GM11168 (cell line): ENCODE data around the gene ICAM3.
"Not testable (repeated sequence)": the region's sequence is repeated elsewhere in the genome, so short reads cannot be mapped to it uniquely, and the experiment has no call there.

Experiments used
- in situ Hi-C: fragments of 300-500 bp; cut with MboI; formaldehyde crosslinking; loops from one replicate; pipeline ENCODE4 v1.12.0; 2022; ENCODE audit warnings: low sequenced_read_pairs; ENCODE audit not compliant: unreplicated experiment

Gene ICAM3

DNA sequence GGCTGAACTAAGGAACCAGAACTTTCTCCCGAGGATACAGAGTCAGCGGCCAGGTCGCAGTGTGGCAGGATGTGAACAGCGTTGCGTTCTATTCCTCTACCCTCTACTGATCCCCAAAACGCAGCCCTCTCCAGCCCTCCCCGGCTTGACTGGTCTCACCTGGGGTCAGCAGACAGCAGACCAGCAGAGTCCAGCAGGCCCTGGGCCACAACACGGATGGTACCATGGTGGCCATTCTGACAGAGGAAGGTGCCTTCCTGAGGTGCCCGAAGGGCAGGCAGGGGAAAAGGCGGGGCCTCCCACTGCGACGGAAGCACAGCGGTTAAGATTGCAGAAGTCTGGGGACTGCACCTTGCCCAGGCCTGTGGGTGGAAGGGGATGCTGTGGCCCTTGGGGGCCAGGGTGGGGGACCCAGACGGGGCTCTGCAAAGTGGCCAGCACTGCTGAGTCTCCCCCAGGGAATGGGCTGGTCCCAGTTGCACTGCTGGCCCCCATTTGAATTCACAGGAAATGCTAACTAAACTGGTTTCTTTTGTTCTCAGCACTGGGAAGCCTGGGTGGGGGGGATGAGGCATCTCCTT is at the start of gene ICAM3:
Gene ICAM3, minus strand, starts transcription at position 245 of the 581 bp plus-strand sequence. Its CDS starts 10 bp downstream, at position 235.
- in situ Hi-C loops = no loop called here

- in situ Hi-C loops = loop anchor here (5.0 to 25.0 kb wide), 2 partner anchors 117 to 452 kb away; partner anchors contain the start of genes ICAM1 and OLFM2
Observed at GRCh38 chr19:10388957-10389356, 49.5 kb upstream of the ICAM3 start.

- in situ Hi-C loops = loop anchor here (25.0 kb wide), 1 partner anchor 447 kb away; the partner anchor contains the start of gene OLFM2
Observed at GRCh38 chr19:10384580-10384979, 45.2 kb upstream of the ICAM3 start.

DNA sequence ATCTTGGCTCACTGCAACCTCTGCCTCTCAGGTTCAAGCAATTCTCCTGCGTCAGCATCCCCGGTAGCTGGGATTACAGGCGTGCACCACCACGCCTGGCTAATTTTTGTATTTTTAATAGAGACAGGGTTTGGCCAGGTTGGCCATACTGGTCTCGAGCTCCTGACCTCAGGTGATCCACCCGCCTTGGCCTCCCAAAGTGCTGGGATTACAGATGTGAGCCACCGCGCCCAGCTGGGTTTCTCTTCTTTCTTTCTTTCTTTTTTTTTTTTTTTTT is 43.7 kb upstream of the ICAM3 start:
- in situ Hi-C loops = loop anchor here (25.0 kb wide), 1 partner anchor 446 kb away; the partner anchor contains the start of gene OLFM2

GRCh38 chr19:10380313-10381102 is 41.1 kb upstream of the ICAM3 start, which contains the start of gene TYK2:
Gene TYK2, minus strand, starts transcription at chr19:10380572. Its CDS starts 2,166 bp downstream, at chr19:10378406.
- in situ Hi-C loops = loop anchor here (25.0 kb wide), 1 partner anchor 443 kb away; the partner anchor contains the start of gene OLFM2

DNA sequence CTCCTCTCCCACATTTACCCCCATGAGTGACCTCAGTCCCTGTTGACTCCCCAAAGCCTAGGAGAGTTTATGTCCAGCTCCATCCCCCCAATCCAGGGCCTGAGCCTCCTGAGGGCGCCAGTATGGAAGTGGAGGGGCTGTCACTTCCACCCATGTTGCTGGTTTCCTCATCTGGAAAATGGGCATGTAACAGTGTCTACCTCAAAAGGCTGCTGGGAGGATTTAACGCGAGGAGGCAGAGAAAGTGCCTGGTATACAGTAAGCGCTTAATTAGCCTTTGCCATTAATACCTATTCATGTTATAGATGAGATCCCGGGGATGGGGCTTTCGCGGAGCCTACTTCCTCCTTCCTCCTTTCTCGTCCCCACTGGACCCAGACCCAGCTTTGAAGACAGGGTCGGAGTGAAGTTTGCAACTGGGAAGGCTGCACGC is 40.5 kb upstream of the ICAM3 start:
- in situ Hi-C loops = loop anchor here (25.0 kb wide), 1 partner anchor 443 kb away; the partner anchor contains the start of gene OLFM2

DNA sequence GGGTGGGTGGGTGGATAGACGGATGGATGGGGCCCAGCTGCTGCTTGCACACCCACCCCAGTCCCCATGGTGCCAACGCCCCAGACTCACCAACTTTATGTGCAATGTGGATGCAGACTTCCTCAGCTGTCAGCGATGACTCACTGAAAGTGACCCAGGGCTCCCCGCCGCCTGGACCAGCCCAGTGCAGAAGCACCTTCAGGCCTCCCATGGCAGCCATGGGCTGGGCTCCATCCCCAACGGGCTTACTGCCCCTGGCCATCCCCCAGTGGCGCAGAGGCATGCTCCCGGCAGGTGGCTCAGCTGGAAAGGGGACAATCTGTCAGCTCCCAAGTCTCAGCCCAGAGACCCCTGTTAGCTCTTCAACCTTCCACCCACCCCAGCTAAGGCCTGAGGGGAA is 38.7 kb upstream of the ICAM3 start:
- in situ Hi-C loops = loop anchor here (25.0 kb wide), 1 partner anchor 441 kb away; the partner anchor contains the start of gene OLFM2

DNA sequence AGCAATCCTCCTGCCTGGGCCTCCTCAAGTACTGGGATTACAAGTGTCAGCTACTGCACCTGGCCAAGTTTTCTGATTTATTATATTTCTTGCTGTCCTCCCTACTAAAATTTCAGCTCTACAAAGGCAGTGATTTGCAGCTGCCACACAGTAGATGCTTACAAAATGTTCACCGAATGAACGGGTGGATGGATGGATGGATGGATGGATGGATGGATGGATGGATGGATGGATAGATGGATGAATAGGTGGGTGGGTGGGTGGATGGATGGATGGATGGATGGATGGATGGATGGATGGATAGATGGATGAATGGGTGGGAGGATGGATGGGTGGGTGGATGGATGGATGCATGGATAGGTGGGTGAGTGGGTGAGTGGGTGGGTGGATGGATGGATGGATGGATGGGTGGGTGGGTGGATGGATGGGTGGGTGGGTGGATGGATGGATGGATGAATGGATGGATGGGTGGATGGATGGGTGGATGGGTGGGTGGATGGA is 37.8 kb upstream of the ICAM3 start:
- in situ Hi-C loops = loop anchor here (25.0 kb wide), 1 partner anchor 440 kb away; the partner anchor contains the start of gene OLFM2

DNA sequence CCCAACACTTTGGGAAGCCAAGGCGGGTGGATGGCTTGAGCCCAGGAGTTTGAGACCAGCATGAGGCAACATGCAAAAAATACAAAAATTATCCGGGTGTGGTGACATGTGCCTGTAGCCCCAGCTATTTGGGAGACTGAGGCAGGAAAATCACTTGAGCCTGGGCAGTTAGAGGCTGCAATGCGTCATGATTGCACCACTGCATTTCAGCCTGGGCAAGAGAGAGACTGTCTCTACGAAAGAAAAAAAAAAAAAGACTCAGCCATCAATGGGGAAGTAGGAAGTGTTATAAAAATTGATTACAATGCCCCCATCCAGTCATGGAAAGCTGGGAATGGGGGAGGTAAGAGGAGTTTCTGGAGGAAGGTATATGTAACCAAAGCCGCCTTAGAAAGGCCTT is 35.5 kb upstream of the ICAM3 start:
- in situ Hi-C loops = loop anchor here (25.0 kb wide), 1 partner anchor 438 kb away; the partner anchor contains the start of gene OLFM2

DNA sequence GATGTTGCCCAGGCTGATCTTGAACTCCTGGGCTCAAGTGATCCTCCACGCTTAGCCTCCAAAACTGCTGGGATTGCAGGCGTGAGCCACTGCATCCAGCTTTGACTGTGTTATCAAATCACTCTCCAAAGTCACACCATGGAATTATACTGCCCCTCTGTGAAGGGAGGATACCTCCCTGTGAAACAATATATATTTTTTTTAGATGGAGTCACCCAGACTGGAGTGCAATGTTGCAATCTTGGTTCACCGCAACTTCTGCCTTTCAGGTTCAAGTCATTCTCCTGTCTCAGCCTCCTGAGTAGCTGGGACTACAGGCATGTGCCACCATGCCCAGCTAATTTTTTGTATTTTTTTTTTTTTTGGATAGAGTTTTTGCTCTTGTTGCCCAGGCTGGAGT is 33.3 kb upstream of the ICAM3 start:
- in situ Hi-C loops = no loop called here

GRCh38 chr19:10368101-10368803 is 28.8 kb upstream of the ICAM3 start:
- in situ Hi-C loops = no loop called here

DNA sequence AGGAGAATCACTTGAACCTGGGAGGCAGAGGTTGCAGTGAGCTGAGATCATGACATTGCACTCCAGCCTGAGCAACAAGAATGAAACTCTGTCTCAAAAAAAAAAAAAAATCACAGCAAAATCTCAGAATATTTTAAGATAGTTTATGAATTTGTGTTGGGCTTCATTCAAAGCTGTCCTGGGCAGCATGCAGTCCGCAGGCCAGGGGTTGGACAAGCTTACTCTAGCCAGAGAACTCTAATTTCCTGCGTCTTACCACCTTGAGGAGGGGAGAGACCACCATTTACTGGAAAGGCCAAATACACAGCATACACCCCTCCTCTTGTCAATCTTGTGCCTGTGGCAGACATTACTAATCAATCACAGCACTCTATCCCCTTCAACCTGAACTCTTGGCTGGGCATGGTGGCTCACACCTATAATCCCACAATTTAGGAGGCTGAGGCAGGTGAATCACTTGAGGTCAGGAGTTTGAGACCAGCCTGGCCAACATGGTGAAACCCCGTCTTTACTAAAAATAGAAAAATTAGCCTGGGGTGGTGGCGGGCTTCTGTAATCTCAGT is 27.6 kb upstream of the ICAM3 start:
- in situ Hi-C loops = not testable (repeated sequence)

DNA sequence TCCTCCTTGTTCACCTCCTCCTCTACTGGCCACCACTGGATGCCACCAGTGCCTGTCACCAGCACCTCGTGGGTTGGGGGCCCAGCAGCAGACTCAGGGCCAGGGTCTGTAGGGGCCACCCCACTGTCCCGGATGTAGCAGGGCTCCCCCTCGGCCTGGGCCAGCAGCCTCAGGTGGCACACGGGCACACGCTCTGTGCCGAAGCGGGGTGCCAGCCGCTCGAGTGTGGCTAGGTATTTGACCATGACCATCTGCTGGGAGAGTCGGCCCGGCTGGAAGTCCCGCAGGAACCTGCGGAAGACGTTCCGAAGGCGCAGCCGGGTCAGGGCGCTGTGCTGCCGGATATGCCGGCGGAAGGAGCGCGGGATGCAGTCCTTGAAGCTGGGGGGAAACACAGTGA is 26.1 kb upstream of the ICAM3 start:
- in situ Hi-C loops = no loop called here

DNA sequence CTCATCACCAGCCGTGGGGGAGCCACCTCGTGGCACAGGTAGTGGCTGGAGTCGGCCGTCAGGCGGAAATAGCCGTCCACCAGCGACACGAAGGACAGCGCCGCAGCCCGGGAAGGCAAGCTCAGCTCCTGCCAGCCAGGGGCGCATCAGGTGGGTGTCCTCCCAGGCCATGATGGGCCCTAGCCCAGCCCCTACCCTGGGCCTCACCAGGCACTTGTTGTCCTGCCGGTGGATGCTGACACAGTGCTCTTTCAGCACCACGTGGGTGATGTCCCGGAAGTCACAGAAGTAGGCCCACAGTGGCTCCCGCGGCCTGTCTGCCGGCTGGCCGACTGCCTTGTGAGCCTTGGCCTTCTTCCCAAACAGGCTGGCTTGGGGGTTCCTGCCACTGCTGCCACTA is 25.2 kb upstream of the ICAM3 start:
- in situ Hi-C loops = no loop called here

DNA sequence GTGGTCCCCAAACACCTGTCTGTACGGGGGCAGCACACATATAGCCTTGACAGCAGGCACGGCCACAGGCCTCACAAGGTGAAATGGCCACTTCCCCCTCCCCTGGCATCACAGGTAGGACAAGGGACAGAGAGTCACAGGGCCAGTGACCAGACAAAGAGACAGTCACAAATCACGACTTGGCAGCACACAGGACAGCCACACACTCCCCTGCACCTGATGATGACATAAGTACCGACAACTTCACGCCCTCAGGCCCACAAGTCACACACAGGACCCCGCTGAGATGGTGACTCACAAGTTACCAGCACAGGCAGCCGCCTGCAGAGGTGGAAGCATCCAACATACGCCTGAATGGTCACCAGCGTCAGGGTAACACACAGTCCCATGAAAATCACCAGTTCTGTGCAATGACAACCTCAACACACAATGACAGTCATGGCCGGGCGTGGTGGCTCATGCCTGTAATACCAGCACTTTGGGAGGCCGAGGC is 24.4 kb upstream of the ICAM3 start:
- in situ Hi-C loops = no loop called here

- in situ Hi-C loops = no loop called here
Observed at GRCh38 chr19:10362259-10362658, 22.8 kb upstream of the ICAM3 start.

GRCh38 chr19:10361569-10362011 is 22.2 kb upstream of the ICAM3 start:
- in situ Hi-C loops = no loop called here

DNA sequence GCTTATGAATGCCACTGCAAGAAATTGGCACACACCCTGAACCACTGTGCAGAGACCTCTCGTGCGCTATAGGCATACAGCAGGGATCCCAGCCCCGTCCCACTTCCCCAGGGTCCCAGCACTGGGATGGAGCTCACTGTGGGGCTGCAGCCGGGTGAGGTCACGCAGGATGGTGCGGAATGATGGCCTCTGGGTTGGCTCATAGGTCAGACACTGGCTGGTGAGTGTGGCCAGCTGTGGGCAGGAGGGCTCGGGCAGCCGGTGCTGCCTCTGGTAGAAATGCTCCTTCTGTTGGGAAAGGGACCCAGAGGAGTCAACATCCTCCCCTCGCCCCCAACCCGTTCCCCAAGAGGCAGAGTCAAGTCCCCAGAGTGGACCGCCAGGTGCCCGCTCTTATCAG is 17.0 kb upstream of the ICAM3 start:
- in situ Hi-C loops = no loop called here

- in situ Hi-C loops = no loop called here
Observed at GRCh38 chr19:10353793-10354391, 14.5 kb upstream of the ICAM3 start.
